Uterus (tissue), 4 donors: Measurements from ENCODE around the gene SUPT3H. TPM values are rescaled to one million over a fixed set of nuclear protein-coding genes. Genes with fewer than 3 reads are reported as not detected.

Experiments
- DNase-seq, 2 donors: peaks; one replicate each; pipeline ENCODE4 v3.0.0-alpha.2; 2019 to 2020
- H3K27ac ChIP-seq, 2 donors: fragments of 200-600 bp; sonication (generic); 1 replicate in 1 of 2; 2 replicates in 1 of 2; pipeline ENCODE4 v1.5.1; 2016 to 2018
- H3K27me3 ChIP-seq, 2 donors: fragments of 200-600 bp; sonication (generic); one replicate each; pipeline ENCODE4 v1.5.1; 2018 to 2019; ENCODE audit warnings: control low read depth in 1 of 2
- H3K36me3 ChIP-seq, 2 donors: fragments of 200-600 bp; sonication (generic); one replicate each; pipeline ENCODE4 v1.5.1; 2019; ENCODE audit warnings: control low read depth in 1 of 2
- H3K4me1 ChIP-seq, 2 donors: fragments of 200-600 bp; sonication (generic); one replicate each; pipeline ENCODE4 v1.5.1; 2018 to 2019; ENCODE audit warnings: control low read depth in 1 of 2
- H3K4me3 ChIP-seq, 2 donors: fragments of 200-600 bp; sonication (generic); 1 replicate in 1 of 2; 2 replicates in 1 of 2; pipeline ENCODE4 v1.5.1; 2018 to 2019; ENCODE audit warnings: mild to moderate bottlenecking in 1 of 2
- H3K9me3 ChIP-seq, 2 donors: fragments of 200-600 bp; sonication (generic); one replicate each; pipeline ENCODE4 v1.5.1; 2019; ENCODE audit warnings: control low read depth in 1 of 2
- CTCF ChIP-seq, 4 experiments: fragments of 200-600 bp in 2 of 4; fragments of 450-650 bp in 2 of 4; sonication (generic) in 2 of 4; IDR thresholded peaks; one replicate each; pipeline ENCODE4 v1.5.1; 2016 to 2019; ENCODE audit warnings: antibody characterized with exemption in 4 of 4, mild to moderate bottlenecking in 2 of 4, moderate library complexity in 1 of 4
- POLR2A ChIP-seq, 2 donors: fragments of 450-650 bp; IDR thresholded peaks; one replicate each; pipeline ENCODE4 v1.6.1; 2016; ENCODE audit warnings: antibody characterized with exemption in 2 of 2, mild to moderate bottlenecking in 1 of 2, moderate library complexity in 1 of 2
- intact Hi-C: fragments of 100-400 bp; cut with DNase I; formaldehyde crosslinking; loops from one replicate; pipeline ENCODE4 v1.15.1; 2023; ENCODE audit warnings: low total_unique reads
- total RNA-seq, 4 donors: library from RNA; depleted of rRNA in 3 of 4; stranded (reverse); fragments of >200 nt in 3 of 4; gene quantifications; one replicate each; pipeline versions ENCODE4 v1.1.0 to v1.2.4, GENCODE V29; 2014 to 2023
- donor health status: DM: yes; HTN: yes; CAD: no.

The SUPT3H gene
- total RNA-seq, 4 donors from 2014 or later, result 1.3 to 14.9 (median 7.6) TPM

GRCh38 chr6:45115696-45116095, 262.0 kb downstream of the SUPT3H start:
- no peak for DNase-seq
- H3K4me3 ChIP-seq, result no peak overlapping the region
- H3K36me3 ChIP-seq, result no peaks in the 10 kb centered on the region
- no peaks in the 10 kb centered on the region for H3K9me3 ChIP-seq
- intact Hi-C loops, result no loop called here
- no peak overlapping the region for H3K27ac ChIP-seq
- TF ChIP-seq POLR2A (IDR thresholded peaks at IDR 0.05) (no peak), CTCF (IDR thresholded peaks at IDR 0.05) (no peak)
- H3K27me3 ChIP-seq, result no peaks in the 10 kb centered on the region
- H3K4me1 ChIP-seq, result no peaks in the 10 kb centered on the region

DNA sequence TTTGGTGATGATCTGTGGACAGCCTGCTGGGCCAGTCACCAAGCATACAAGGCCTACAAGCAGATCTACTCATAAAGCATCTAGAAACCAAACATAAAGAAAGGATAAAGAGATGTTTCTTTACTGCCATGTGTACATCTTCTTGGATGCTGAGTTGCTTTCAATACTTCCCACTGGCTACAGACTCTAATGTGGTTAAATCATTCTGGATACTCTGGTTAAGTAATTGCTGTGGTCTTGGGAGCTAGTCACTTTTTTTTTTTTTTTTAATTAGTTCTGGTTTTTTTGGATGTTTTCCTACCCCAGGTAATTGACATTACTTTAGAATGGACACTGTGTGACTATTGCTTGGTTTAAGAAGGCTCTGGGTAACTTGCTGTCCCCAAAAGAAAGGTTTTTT, 265.0 kb downstream of the SUPT3H start:
- TF ChIP-seq POLR2A (IDR thresholded peaks at IDR 0.05), result no peak
- no peak for TF ChIP-seq CTCF (IDR thresholded peaks at IDR 0.05)
- intact Hi-C loops, result no loop called here
- H3K36me3 ChIP-seq, result no peaks in the 10 kb centered on the region
- no peaks in the 10 kb centered on the region for H3K27me3 ChIP-seq
- H3K9me3 ChIP-seq, result no peaks in the 10 kb centered on the region
- DNase-seq, result no peak
- H3K4me1 ChIP-seq, result no peaks in the 10 kb centered on the region
- no peak overlapping the region for H3K4me3 ChIP-seq
- H3K27ac ChIP-seq, result no peak overlapping the region

DNA sequence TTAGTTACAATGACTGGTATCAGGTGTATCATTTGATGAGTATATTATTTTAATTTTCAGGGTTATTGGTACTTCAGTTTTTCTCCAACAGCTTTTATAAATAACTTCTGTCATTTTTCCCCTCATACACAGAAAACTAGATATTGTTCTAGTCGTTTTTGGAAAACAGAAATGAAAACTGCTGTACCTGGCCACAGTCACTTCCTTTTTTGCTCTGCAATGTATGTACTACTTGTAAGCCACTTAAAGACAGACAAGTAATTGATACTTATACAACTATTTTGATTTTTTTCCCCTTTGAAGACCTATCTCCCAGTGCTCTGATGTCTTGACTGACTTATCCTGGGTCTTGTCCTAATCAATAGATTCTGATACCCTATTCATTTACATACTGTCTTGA, 268.2 kb downstream of the SUPT3H start:
- intact Hi-C loops, result no loop called here
- H3K9me3 ChIP-seq, result no peaks in the 10 kb centered on the region
- no peak overlapping the region for H3K4me3 ChIP-seq
- DNase-seq, result no peak
- no peaks in the 10 kb centered on the region for H3K36me3 ChIP-seq
- no peak overlapping the region for H3K27ac ChIP-seq
- no peaks in the 10 kb centered on the region for H3K27me3 ChIP-seq
- no peak for TF ChIP-seq CTCF (IDR thresholded peaks at IDR 0.05)
- TF ChIP-seq POLR2A (IDR thresholded peaks at IDR 0.05), result no peak
- no peaks in the 10 kb centered on the region for H3K4me1 ChIP-seq

GRCh38 chr6:45105170-45105820, 272.4 kb downstream of the SUPT3H start:
- no peak for TF ChIP-seq CTCF (IDR thresholded peaks at IDR 0.05)
- no peak for TF ChIP-seq POLR2A (IDR thresholded peaks at IDR 0.05)
- Histone ChIP-seq H3K9me3 (no peaks in the 10 kb centered on the region), H3K36me3 (no peaks in the 10 kb centered on the region), H3K4me1 (no peaks in the 10 kb centered on the region), H3K4me3 (no peak overlapping the region), H3K27ac (no peak overlapping the region), H3K27me3 (no peaks in the 10 kb centered on the region)
- intact Hi-C loops, result no loop called here
- DNase-seq, result no peak

- Histone ChIP-seq H3K4me3 (no peak overlapping the region), H3K27ac (no peak overlapping the region), H3K9me3 (no peaks in the 10 kb centered on the region), H3K27me3 (no peaks in the 10 kb centered on the region), H3K36me3 (no peaks in the 10 kb centered on the region), H3K4me1 (no peaks in the 10 kb centered on the region)
- intact Hi-C loops, result no loop called here
- DNase-seq, result no peak
- TF ChIP-seq CTCF (IDR thresholded peaks at IDR 0.05), result no peak
- TF ChIP-seq POLR2A (IDR thresholded peaks at IDR 0.05), result no peak
Observed at GRCh38 chr6:45104429-45104828, 273.3 kb downstream of the SUPT3H start.
